ENCODE measurements around the gene COL6A5.

- TF ChIP-seq, protein P1, sequence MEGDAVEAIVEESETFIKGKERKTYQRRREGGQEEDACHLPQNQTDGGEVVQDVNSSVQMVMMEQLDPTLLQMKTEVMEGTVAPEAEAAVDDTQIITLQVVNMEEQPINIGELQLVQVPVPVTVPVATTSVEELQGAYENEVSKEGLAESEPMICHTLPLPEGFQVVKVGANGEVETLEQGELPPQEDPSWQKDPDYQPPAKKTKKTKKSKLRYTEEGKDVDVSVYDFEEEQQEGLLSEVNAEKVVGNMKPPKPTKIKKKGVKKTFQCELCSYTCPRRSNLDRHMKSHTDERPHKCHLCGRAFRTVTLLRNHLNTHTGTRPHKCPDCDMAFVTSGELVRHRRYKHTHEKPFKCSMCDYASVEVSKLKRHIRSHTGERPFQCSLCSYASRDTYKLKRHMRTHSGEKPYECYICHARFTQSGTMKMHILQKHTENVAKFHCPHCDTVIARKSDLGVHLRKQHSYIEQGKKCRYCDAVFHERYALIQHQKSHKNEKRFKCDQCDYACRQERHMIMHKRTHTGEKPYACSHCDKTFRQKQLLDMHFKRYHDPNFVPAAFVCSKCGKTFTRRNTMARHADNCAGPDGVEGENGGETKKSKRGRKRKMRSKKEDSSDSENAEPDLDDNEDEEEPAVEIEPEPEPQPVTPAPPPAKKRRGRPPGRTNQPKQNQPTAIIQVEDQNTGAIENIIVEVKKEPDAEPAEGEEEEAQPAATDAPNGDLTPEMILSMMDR (IDR thresholded peaks at IDR 0.05 in 8 of 11, conservative IDR thresholded peaks at IDR 0.05 in 3 of 11): no peak
- no peak for TF ChIP-seq POLR2A (IDR thresholded peaks at IDR 0.05)
These were observed 122.8 kb downstream of the COL6A5 start for GRCh38 chr3:130468311-130468710.

Data from spleen (tissue), 7 donors.